GM18870 (cell line): ENCODE measurements around the gene SEPTIN11.

Experiments
- ATAC-seq: cut with Tn5 transposase; IDR thresholded peaks from one replicate; pipeline ENCODE4 v1.9.1; 2021; ENCODE audit warnings: moderate library complexity; ENCODE audit not compliant: unreplicated experiment

SEPTIN11 gene

GRCh38 chr4:76977736-76978350, 28.3 kb downstream of the SEPTIN11 start:
- no peak for ATAC-seq

GRCh38 chr4:76979236-76979635, 29.7 kb downstream of the SEPTIN11 start:
- no peak for ATAC-seq

DNA sequence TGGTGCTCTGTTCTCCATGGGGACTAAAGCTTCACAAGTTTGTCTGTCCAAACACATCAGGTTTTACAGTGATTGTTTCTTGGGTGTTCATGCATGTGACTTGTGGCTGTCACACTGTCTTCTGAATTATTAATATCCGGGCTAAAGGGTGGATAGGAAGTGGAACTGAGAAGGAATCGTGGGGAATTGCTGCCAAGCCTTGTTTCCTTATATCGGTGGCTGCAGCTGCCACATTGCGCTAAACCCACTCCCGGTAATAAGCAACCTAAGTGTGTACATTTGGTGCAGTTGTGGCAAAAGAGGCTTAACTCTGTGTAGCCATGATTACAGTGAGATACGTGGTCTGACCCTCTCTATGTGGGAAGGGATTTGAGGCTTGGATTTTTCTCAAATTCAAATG, 30.7 kb downstream of the SEPTIN11 start:
- ATAC-seq, result no peak

GRCh38 chr4:76981644-76982043, 32.1 kb downstream of the SEPTIN11 start:
- ATAC-seq, result no peak

GRCh38 chr4:76982638-76983584, 33.4 kb downstream of the SEPTIN11 start:
- ATAC-seq, result no peak

GRCh38 chr4:76984127-76984526, 34.6 kb downstream of the SEPTIN11 start:
- ATAC-seq, result peak; percentile 45

DNA sequence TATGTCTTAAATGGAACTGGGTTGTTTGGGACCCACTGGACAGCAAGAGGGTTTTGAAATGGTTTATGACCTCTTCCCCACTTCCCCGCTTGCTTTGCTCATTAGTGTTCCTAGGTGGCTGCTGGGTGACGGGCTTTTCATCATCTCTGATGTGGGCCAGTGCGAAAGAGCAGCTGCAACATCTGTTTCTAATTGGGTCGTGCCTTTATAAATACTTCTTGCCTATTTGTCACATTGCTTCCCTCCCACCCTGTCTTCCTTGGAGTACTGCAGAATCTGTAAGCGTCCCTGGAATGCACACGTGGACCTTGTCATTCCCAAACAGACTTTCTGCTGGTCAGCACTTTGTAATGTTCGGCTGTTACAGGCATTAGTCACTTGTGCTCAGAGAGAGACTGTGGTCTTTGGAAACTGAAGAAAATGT, 35.2 kb downstream of the SEPTIN11 start:
- ATAC-seq, result no peak

GRCh38 chr4:76987153-76987591, 37.6 kb downstream of the SEPTIN11 start:
- ATAC-seq, result peak; percentile 11

- no peak for ATAC-seq
Observed at GRCh38 chr4:76987685-76988084, 38.1 kb downstream of the SEPTIN11 start.

DNA sequence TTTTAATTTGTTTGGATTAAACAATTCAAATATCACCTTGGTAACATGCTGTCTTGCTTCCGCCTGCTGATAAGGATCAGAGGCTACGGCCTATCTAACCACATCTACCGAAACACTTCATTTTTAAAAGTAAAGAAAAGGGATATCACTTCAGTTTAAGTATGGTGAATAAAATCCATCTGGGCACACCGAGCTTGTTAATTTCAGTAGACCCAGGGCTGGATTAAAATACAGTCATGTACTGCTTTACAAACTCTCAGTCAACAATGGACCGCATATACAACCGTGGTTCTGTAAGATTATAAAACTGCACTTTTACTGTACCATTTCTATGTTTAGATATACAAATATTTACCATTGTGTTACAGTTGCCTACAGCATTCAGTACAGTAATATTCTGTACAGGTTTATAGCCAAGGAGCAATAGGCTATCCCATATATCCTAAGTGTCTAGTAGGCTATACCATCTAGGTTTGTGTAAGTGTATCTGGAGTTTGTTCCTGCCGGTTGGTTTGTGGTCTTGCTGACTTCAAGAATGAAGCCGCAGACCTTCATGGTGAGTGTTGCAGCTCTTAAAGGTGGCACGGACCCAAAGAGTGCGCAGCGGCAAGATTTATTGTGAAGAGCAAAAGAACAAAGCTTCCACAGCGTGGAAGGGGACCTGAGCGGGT, 40.0 kb downstream of the SEPTIN11 start:
- no peak for ATAC-seq

GRCh38 chr4:76990288-76991080, 40.9 kb downstream of the SEPTIN11 start:
- ATAC-seq, result no peak

- ATAC-seq, result no peak
Observed at GRCh38 chr4:76991161-76991660, 41.7 kb downstream of the SEPTIN11 start.

- ATAC-seq, result peak; percentile 92
Observed at GRCh38 chr4:76993787-76994641, 44.5 kb downstream of the SEPTIN11 start.

GRCh38 chr4:76995776-76996175, 46.2 kb downstream of the SEPTIN11 start:
- no peak for ATAC-seq

- ATAC-seq, result no peak
Observed at GRCh38 chr4:76996445-76996844, 46.9 kb downstream of the SEPTIN11 start.

DNA sequence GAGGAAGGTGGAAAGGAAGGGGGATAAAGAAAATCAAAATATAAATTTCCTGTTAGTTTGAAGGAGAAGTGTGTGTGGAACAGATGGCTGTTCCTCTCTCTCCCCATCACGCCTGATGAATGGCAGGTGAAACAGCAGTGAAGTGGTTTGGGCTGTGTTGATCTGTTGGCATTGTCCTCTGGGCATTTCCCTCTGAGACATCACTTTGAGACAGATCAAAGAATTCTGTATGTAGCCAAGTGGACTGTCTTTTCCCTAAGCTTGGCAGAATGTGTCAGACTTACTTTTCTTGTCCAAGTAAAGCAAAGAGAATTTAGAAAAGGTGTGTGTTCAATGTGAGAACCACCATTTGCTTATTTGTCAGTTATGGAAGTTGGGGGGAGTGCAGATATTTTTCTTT, 47.5 kb downstream of the SEPTIN11 start:
- no peak for ATAC-seq

GRCh38 chr4:76997532-76997931, 48.0 kb downstream of the SEPTIN11 start:
- ATAC-seq, result no peak

- ATAC-seq, result no peak
Observed at GRCh38 chr4:76998251-76998901, 48.8 kb downstream of the SEPTIN11 start.
